HuH-7 (cell line): ENCODE results near the gene CARS1.
"Not testable (repeated sequence)": the region's sequence is repeated elsewhere in the genome, so short reads cannot be mapped to it uniquely, and the experiment has no call there.

Source experiments
- DNase-seq: peaks from one replicate; pipeline ENCODE4 v3.0.0; 2011; ENCODE audit warnings: low spot score

The CARS1 gene

DNA sequence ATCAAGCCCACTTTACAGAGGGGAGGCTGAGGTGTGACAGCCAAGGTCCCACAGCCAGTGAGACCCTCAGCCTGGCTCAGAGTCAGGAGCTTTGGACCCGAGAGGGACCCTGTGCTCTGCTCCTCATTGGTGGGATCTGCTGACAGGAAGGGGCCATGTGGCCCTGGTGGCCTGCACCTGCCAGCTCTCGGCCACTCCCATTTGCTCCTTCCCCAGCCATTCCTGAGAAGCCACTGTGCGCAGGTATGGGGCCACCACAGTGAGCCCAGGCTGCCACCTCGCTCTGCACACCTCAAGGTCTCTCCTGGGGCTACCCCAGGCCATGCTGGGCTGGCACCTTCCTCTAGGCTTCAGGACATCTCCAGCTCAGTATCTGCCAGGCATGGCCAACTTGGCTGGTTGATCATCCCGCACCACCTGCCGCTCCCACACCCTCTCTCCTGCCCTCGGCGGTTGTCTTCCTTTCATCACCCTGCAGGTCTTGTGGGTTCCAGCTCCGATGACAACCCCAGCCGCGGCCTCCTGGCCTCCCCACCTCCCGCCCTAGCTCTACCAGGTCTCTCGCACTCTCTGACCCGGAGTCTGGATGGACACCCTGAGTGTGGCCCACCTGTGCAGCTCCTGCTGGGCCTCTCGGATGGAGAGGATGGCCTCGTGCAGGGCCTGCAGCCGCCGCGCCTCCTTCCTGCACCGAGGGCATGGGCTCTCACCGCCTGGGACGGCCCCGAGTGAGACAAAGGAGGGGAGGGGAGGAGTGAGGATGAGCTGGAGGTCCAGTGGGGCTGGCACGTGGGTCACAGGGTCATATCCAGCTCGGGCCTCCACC is 32.2 kb upstream of the CARS1 start:
- no peak for DNase-seq

DNA sequence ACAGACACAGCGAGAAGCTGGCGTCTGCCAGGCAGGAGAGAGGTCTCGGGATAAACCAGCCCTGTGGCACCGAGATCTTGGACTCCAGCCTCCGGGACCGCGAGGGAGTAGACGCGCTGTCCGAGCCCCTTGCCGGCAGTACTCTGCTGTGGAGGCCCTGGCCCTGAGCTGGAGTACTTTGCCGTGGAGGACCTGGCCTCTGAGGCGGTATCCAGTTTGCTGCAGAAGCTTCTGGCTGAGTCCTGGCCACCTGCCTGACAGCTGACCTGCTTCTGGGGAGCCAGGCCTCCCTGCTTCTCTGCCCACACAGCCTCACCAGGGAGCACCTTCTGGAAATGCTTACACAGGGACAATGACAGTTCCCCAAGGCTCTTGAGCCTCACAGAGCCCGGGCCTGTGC is 31.6 kb upstream of the CARS1 start:
- no peak for DNase-seq

DNA sequence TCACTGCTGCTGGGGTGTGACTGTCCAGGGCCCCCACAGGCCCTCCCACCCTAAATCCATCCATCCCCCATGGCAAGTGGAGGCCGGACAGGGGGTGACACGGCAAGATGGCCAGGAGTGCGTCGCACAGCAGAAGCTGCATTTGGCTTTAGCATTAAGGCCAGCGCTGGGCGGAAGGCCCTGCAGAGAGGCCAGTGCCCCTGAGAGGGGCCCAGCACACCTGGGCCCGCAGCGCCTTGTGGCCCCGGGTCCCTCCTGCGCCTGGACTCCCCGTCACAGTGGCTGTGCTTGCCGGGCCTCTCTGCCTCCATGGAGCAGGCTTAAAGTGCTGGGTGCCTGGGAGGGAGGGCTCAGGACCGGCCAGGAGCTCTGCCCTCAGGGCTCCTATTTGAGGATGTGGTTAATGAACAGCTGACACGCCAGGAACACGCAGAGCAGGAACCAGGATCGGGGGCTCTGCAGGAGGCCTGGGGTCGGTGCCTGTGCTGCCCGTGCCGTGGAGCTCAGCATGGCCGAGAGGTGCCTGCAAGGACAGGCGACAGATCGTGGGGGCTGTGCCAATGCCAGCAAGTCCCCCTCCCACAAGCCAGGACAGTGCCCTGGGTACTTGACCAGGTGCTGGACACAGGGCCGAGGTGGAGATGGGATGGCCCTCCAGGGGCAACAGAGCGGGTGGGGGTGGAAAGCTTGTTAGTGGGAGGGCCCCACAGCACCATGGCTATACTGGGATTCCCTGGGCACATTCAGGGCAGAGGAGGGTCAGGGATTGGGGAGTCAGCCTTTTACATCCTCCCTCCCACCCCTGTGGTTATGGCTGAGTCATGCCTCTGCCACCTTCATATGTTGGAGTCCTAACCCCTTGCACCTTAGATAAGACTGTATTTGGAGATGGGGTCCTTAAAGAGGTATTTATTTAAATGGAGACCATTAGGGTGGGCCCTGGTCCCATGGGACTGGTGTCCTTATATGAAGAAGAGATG is 30.9 kb upstream of the CARS1 start:
- no peak for DNase-seq

DNA sequence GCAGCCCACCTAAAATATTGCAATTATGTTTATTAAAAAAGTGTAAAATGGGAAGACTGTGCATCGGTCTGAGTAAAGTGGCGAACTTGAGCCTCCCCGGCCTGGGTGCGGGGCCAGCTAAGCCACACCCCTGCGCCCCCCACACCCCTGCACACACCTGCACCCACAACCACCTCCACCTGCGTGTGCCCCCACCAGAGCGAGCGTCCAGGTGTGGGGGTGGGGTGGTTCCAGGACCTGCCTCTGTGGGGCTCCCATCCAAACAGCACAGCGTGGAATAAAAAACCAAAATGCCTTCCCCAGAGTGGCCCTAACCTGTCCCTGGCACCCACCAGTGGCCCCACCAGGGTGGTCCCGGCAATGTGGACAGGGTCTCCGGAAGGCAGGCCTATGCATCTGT is 30.1 kb upstream of the CARS1 start:
- DNase-seq: no peak

DNA sequence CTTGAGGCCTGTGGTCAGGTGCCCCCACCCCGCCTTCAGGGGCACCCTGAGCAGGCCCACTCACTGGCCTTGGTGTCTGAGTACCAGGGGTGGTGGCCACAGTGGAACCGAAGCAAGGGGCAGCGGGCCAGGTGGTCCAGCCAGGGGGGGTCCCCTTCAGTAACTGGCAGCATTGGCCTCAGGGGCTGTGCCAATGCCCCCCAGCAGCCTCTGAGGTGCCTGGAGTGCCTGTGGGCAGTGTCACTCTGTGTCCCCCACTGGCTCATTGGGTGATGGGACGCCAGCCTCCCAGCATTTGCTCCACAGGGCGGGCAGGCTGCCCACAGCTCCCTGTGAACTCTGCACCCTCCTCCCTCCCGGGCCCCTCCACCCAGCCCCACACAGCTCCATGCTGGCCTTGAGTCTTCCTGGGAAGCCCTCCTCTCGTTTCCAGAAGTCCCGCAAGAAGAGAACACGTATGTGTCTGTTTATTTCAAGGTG is 29.5 kb upstream of the CARS1 start:
- DNase-seq: no peak

DNA sequence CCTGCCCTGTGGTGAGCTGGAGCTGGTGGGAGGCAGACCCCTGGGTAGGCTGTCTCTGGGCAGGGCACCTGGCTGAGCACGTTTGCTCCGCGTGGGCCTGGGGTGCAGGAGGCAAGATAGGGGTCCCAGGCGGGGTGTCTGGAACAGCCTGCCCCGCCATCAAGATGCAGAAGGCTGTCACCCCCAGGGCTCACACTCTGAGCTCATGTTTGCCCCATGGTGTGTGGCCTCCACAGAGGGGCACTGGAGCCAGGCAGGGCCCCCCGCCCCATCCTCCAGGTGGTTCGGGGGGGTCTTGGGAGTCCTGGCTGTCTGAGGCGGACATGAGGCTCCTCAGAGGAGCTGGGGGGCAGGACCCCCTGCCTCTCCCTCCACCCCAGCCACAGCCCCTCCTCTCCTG is 28.9 kb upstream of the CARS1 start:
- DNase-seq: no peak

DNA sequence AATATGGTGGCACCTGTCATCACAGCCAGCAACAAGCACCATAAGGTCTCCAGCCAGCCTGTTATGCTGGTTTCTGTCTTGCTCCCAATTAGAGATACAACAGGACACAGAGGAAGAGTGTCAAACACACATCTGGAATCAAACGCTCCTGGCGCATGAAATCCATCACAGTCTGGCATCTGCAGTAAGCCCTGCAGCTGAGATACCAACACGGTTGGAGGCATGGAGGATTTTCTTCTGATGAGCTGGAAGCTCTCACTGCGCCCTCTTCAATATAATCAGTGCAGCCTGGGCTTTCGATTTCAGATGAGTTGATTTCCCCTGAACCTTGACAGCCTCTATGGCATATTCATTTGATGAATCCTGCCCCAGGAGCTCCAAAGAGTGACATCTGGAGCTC is 27.8 kb upstream of the CARS1 start:
- DNase-seq: no peak

DNA sequence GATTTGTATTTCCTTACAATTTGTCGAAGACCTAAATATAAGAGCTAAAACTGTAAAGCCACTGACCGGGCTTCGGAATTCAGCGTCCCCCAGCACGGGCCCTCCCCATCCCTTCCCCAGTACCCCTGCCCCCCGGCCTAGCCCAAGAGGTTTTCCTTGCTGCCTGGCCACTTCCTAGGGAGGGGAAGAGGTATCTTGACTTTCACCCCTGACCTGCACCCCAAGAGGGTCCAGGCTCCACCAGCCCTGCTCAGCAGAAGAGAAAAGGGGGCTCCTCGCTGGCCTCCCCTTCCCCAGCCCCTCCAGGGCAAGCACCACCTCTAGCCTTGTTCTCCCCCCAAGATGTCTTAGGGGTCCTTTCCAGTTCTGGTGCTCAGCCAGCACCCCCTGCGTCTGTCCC is 26.1 kb upstream of the CARS1 start:
- no peak for DNase-seq

DNA sequence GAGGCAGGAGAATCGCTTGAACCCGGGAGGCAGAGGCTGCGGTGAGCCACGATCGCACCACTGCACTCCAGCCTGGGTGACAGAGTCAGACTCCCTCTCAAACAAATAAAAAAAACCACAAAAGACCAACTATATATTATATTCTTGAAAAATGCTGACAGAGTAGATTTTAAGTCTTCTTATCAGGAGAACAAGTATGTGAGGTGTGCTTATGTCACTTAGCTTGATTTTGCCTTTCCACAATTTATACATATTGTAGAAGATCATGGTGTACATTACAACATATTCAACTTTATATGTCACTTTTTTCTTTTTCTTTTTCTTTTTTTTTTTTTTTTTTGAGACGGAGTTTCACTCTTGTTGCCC is 24.1 kb upstream of the CARS1 start:
- no peak for DNase-seq

DNA sequence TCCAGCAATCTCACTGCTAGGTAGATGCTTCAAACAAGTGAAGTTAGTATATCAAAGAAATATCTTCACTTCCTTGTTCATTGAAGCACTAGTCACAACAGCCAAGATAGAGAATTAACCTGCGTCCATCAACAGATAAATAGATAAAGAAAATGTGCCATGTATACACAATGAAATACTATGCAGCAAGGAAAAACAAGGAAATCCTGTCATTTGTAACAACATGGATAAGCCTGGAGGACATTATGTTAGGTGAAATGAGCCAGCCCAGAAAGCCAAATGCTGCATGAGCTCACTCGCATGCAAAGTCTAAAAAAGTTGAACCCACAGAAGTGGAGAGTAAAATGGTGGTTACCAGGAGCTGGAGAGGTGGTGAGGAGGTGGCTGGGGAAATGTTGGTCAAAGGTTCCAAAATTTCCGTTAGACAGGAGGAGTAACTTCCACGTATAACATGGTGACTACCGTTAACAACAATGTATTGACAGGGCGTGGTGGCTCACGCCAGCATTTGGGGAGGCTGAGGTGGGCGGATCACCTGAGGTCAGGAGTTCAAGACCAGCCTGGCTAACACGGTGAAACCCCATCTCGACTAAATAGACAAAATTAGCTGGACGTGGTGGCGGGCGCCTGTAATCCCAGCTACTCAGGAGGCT is 23.6 kb upstream of the CARS1 start:
- no peak for DNase-seq

DNA sequence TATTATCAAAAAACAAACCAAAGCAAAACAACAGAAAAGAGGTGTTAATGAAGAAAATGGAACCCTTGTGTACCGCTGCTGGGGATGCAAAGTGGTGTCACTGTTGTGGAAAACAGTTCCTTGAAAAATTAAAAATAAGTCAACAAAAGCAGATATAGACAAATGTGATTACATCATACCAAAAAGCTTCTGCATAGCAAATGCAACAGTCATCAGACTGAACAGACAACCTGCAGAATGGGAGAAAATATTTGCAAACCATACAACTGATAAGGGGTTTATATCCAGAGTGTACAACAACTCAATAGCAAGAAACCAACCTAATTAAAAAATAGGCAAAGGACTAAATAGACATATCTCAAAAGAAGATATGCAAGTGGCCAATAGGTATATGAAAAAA is 22.9 kb upstream of the CARS1 start:
- DNase-seq: no peak

DNA sequence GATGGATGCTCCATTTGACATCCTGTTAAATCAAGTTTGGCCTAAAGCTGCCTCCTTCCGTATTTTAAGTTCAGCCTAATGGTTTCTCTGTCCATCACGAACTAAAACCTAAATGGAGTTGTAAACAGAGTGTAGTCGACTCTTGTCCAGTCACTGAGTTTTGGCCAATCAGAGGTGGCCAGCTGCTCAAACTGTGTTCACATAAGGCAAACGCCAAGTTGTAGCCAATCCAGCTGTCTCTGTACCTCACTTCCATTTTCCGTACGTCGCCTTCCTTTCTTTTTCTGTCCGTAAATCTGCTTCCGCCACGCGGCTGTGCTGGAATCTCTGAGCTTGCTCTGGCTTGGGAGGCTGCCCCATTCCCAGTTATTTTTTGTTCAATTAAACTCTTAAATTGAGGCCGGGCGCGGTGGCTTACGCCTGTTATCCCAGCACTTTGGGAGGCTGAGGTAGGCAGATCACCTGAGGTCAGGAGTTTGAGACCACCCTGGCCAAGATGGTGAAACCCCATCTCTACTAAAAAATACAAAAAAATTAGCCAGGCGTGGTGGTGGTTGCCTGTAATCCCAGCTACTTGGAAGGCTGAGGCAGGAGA is 20.7 kb upstream of the CARS1 start:
- no peak for DNase-seq

DNA sequence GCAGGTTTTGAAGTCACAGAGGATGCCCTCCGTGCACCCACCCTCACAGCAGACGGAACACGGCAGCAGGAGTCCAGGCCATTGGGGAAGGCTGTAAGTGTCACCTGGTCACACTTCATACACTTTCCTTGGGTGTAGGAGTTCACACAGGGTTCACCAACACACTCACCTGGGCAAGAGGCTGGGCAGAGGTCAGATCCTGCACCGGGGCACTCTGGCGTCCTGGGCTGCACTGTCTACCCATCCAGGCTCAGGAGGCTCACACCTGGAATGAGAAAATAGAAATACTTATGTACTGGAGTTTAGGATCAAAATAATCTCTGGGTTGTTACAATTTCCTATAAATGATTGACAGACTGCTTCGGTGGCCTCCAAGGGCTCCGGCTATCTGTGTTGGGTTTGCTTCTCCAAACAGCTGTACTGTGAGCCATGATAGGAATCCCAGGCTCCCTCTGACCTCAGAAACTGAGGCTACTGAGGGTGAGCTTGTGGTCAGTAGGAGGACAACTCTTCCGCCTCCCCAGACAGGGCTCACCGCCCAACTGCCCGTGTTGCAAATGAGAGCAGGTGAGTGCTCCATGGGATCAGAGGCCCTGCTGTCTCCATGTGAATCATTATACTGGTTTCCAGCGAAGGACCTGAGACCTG is 20.1 kb upstream of the CARS1 start:
- no peak for DNase-seq

DNA sequence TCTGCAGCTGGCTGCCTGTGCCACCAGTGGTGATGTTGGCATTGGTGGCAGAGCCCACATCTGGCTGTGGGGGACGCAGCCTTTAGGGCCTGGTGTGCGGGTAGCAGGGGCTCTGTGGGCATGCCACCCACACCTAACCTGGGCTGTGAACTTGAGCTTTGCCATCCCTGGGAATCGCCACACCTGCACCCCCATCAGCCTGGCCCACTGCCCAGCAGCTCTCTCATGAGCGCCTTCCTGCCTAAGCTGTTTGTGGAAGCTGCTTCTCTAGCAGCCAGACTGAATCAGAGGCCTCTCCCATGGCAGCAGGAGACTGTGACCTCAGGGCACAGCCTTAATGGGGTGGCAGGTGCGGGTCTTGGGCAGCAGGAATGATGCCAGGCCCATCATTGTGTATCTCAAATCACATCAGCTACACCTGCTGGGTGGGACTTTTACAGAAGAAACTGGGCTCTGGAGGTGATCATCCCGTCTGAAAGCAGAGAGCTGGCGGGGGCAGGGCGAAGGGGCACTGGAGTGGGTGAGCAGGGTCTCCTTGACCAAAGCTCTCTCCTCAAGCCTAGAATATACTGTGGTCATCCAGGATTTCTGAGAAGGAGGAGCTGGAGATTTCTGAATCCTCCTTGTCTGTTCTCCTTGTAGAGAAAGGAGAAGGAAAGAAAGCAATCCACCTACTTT is 17.8 kb upstream of the CARS1 start:
- DNase-seq: no peak

DNA sequence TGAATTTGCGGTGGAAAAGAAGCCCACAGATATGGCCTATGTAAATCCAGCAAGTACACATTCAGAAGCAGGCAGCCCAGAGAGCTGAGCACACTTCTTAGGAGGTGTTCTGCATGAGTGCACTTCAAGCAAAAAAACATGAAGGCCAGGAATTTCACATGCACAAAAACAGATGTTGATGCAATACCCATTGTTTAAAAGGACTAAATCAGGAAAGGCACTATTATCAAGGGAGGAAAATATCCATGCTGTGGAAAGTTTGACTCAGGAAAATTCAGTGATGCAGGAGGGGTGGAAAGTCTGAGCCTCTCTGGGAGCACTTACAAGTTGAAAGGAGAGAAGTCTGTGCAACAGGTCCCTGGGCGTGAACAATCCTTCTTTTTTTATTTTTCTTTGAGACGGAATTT is 15.8 kb upstream of the CARS1 start:
- no peak for DNase-seq

DNA sequence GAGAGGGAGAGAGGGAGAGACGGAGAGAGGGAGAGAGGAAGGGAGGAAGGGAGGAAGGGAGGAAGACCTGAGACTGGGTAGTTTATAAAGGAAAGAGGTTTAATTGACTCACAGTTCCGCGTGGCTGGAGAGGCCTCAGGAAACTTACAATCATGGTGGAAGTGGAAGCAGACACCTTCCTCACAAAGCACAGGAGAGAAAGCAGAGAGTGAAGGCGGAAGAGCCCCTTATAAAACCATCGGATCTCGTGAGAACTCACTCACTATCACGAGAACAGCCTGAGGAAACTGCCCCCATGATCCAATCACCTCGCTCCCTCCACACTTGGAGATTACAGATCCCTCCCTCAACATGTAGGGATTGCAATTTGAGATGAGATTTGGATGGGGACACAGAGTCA is 12.2 kb upstream of the CARS1 start:
- DNase-seq: no peak

DNA sequence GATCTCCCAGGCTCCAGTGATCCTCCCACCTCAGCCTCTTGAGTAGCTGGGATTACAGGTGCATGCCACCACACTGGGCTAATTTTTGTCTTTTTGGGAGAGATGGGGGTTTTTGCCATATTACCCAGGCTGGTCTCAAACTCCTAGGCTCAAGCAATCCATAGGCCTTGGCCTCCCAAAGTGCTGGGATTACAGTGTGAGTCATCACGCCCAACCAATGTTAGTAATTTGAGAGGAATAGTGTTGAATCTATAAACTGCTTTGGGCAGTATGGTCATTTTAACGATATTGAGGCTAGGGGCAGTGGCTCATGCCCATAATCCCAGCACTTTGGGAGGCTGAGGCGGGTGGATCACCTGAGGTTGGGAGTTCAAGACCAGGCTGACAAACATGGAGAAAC is 9.1 kb upstream of the CARS1 start:
- not testable (repeated sequence) for DNase-seq

DNA sequence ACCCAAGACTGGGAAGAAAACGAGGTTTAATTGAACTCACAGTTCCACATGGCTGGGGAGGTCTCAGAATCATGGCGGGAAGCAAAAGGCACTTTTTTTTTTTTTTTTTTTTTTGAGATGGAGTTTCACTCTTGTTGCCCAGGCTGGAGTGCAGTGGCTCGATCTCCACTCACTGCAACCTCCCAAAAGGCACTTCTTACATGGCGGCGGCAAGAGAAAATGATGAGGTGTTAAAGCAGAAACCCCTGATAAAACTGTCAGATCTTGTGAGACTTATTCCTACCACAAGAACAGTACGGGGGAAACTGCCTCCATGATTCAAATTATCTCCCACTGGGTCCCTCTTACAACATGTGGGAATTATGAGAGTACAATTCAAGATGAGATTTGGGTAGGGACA is 7.5 kb upstream of the CARS1 start:
- DNase-seq: not testable (repeated sequence)

DNA sequence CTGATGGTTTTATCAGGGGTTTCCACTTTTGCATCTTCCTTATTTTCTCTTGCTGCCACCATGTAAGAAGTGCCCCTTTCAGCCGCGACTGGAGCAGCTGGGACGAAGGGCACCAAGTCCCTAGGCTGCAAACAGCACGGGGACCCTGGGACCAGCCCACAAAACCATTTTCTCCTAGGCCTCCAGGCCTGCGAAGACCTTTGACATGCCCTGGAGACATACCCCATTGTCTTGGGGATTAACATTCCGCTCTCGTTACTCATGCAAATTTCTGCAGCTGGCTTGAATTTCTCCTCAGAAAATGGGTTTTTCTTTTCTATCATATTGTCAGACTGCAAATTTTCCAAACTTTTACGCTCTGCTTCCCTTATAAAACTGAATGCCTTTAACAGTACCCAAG is 6.7 kb upstream of the CARS1 start:
- DNase-seq: not testable (repeated sequence)

DNA sequence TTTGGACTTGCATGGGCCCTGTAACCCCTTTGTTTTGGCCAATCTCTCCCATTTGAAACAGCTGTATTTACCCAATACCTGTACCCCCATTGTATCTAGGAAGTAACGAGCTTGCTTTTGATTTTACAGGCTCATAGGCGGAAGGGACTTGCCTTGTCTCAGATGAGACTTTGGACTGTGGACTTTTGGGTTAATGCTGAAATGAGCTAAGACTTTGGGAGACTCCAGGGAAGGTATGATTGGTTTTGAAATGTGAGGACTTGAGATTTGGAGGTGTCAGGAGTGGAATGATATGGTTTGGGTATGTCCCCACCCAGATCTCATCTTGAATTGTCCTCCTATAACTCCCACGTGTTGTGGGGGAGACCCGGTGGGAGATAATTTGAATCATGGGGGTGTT is 6.2 kb upstream of the CARS1 start:
- DNase-seq: not testable (repeated sequence)

DNA sequence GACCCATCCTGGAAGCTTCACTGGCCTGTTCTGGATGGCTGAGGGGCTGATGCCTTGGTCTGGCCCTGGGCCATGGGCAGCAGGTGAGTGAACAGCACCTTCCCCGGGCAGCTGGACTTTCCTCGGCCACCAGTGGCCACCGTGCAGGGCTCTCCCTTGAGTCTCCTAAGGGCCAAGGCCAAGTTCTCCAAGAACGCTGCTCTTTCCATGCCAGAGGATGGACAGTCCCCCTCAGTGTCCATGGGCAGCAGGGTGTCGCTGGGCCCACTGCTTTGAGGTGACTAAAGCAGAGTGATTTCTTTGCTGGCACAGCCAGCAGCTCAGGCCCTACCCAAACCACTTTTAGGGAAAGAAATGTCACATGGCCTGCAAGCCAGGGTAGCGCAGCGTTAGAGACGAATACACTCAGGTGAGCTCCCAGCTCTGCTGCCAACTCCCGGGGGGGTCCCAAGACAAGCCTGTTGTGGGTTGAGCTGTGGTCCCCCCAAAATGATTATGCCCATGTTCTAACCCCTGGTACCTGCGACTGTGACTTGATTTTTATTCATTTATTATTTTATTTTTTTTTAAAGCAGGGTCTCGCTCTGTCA is 3.3 kb upstream of the CARS1 start:
- no peak for DNase-seq
